NOMO-1 treated with dmso at 0.1 percent for 144 hours (cell line): ENCODE measurements around the gene NR2E1.
A peak's percentile ranks its signal among the peaks of the same experiment; 100 is the strongest.

ENCODE experiments used
- DNase-seq: peaks from one replicate; lab custom pipeline; 2025; ENCODE audit not compliant: unreplicated experiment; lab: John Stamatoyannopoulos, UW

The NR2E1 gene

GRCh38 chr6:108165714-108166663 is at the start of gene NR2E1:
NR2E1 (plus strand) TSS chr6:108166022; CDS start chr6:108166766, 744 bp downstream.
- DNase-seq, result no peak

GRCh38 chr6:108116546-108117426 is 49.0 kb upstream of the NR2E1 start:
- no peak for DNase-seq

GRCh38 chr6:108117427-108118358 is 48.1 kb upstream of the NR2E1 start:
- peak; percentile 23 for DNase-seq

GRCh38 chr6:108118359-108118724 is 47.5 kb upstream of the NR2E1 start:
- no peak for DNase-seq

GRCh38 chr6:108118810-108119768 is 46.7 kb upstream of the NR2E1 start:
- no peak for DNase-seq

DNA sequence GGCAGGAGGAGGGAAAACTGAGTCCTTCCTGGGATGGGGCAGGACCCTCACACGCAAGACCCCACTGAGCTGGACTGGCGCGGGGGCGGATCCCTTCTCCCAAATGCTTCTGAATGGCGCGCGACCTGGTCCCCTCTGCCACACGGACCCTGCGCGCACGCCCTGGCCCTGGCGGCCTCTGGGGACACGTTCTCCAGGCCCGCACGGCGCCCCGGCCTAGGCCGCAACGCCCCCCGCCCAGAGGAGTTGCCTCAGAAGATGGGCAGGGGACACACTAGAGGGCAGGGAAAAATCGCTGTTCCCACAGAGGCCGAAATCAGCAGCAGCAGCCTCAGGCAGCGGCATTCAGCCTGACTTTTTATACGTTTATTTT is 46.1 kb upstream of the NR2E1 start:
- DNase-seq, result no peak

- DNase-seq, result no peak
These were observed 45.5 kb upstream of the NR2E1 start for GRCh38 chr6:108120311-108120710.

DNA sequence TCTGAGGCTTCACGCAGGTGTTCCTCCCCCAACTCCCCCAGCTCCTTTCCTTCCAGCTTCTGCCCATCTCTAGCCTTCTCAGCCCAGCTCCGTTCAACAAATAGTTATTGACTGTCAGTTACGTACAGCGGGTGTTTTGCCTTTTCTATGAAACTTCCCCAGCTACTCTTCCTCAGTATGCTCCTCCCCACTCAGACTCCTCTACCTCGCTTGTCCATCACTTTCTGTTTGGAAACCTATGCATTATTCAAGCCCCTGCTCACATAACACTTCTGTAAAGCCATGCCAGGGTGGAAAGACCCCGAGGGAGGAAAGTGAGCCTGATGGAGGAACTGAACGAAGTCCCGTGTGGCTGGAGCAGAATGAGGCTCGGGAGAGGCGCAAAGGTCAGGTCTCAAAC is 44.2 kb upstream of the NR2E1 start:
- DNase-seq, result no peak

GRCh38 chr6:108123481-108123929 is 42.3 kb upstream of the NR2E1 start:
- no peak for DNase-seq

- no peak for DNase-seq
These were observed 41.9 kb upstream of the NR2E1 start for GRCh38 chr6:108123946-108124345.

GRCh38 chr6:108127056-108127455 is 38.8 kb upstream of the NR2E1 start:
- no peak for DNase-seq

- no peak for DNase-seq
These were observed 38.0 kb upstream of the NR2E1 start for GRCh38 chr6:108127826-108128225.

- no peak for DNase-seq
These were observed 35.6 kb upstream of the NR2E1 start for GRCh38 chr6:108130262-108130661.

DNA sequence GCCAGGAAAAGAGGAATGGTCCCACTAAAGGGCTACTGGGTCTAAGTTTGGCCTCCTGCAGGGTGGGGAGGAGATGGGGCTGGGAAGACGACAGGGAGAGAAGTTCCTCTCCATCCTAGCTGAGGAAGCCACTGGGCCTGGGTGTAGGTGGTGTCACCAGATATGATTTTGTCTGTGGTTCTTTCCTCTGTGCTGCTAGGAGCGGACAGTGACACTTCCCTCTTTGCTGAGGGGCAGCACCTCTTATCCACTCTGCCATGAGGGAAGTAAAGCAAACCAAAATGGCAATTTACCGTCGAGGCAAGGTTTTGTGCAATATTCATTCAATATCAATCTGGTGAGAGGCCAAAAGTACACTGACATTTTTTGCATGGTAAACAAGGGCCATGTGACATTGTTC is 33.0 kb upstream of the NR2E1 start:
- DNase-seq, result no peak

DNA sequence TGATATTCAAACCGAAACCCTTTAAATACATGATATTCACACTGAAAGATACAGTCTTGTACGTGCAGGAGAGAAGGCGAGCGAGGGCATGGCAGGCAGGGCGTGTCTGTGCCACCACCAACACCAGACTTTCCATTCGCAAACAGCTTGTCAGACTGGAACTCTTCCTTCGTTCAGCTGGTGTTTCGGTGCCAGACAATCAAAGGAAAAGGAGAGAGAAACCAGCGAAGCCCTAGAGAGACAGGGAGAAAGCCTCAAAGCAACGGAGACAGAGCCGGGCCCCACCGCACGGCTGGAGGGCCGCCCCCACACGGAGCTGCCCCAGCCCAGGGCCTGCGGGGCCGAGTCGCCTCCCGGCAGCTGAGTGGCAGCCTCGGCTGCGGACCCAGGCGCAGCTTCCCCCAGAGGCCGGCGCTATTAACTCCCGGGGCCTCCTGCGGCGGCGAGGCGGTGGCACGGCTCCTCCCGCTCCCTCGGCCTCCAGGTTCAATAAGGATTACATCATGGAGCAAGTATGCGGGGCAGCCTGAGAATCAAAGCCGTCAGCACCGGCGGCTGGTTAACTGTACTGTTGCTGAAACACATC is 32.1 kb upstream of the NR2E1 start:
- DNase-seq, result no peak

GRCh38 chr6:108134213-108134970 is 31.4 kb upstream of the NR2E1 start:
- DNase-seq, result no peak

- peak; percentile 68 for DNase-seq
These were observed 23.6 kb upstream of the NR2E1 start for GRCh38 chr6:108142240-108142639.

GRCh38 chr6:108145639-108146038 is 20.2 kb upstream of the NR2E1 start:
- DNase-seq, result no peak
